Measurements from ENCODE around the gene CBARP. TPM values are rescaled to one million over a fixed set of nuclear protein-coding genes. Genes with fewer than 3 reads are reported as not detected.

The CBARP gene
- total and polyA plus RNA-seq, 2 of the 13 experiments (the other 11 are each of a cell fraction or from before 2014, with no cell fraction given), result 1.2 to 1.4 TPM

GRCh38 chr19:1254530-1255185 lies 16.9 kb upstream of the CBARP start (continued):
- TF ChIP-seq MIXL1 (CRISPR knock-in tag; IDR thresholded peaks at IDR 0.05), result 0 out of 2 replicates have a peak, but pooled peaks have one; percentile 20
- no peak for TF ChIP-seq GABPA (IDR thresholded peaks at IDR 0.05; ENCODE audit: low read depth, low read length)
- TF ChIP-seq GABPA (CRISPR knock-in tag; IDR thresholded peaks at IDR 0.05; ENCODE audit: low read depth), result peak; percentile 45; the same call in 1 of the 2 replicates
- peak; percentile 97 for TF ChIP-seq RARA (CRISPR knock-in tag; IDR thresholded peaks at IDR 0.05)
- peak; percentile 70; the same call in 1 of the 2 replicates for TF ChIP-seq HOMEZ (CRISPR knock-in tag; IDR thresholded peaks at IDR 0.05; ENCODE audit: low read depth)
- no peak for TF ChIP-seq EHMT2 (IDR thresholded peaks at IDR 0.05; ENCODE audit: borderline replicate concordance, low read depth, low read length)
- TF ChIP-seq MED8 (CRISPR knock-in tag; IDR thresholded peaks at IDR 0.05; ENCODE audit: insufficient replicate concordance), result no peak
- TF ChIP-seq ZNF629 (CRISPR knock-in tag; conservative IDR thresholded peaks at IDR 0.05), result no peak
- TF ChIP-seq ZNF263 (CRISPR knock-in tag; IDR thresholded peaks at IDR 0.05), result peak; percentile 90
- no peak for TF ChIP-seq ZNF562 (CRISPR knock-in tag; IDR thresholded peaks at IDR 0.05; ENCODE audit: borderline replicate concordance)
- peak; percentile 43; the same call in 1 of the 2 replicates for TF ChIP-seq HIVEP1 (CRISPR knock-in tag; IDR thresholded peaks at IDR 0.05)
- TF ChIP-seq STAT6 (CRISPR knock-in tag; IDR thresholded peaks at IDR 0.05; ENCODE audit: borderline replicate concordance), result no peak
- TF ChIP-seq RAD51 (IDR thresholded peaks at IDR 0.05; ENCODE audit: borderline replicate concordance), result no peak
- TF ChIP-seq RBM39 (IDR thresholded peaks at IDR 0.05; ENCODE audit: low read depth, low read length, poor library complexity, severe bottlenecking), result no peak
- no peak for TF ChIP-seq MIER2 (CRISPR knock-in tag; IDR thresholded peaks at IDR 0.05)
- TF ChIP-seq ZNF136 (CRISPR knock-in tag; IDR thresholded peaks at IDR 0.05; ENCODE audit: low read depth), result no peak
- TF ChIP-seq ZBTB3 (CRISPR knock-in tag; IDR thresholded peaks at IDR 0.05; ENCODE audit: borderline replicate concordance, low read depth), result no peak
- TF ChIP-seq HINFP (CRISPR knock-in tag; IDR thresholded peaks at IDR 0.05; ENCODE audit: low read depth), result no peak
- TF ChIP-seq PLRG1 (conservative IDR thresholded peaks at IDR 0.05), result no peak
- no peak for TF ChIP-seq MLLT10 (CRISPR knock-in tag; IDR thresholded peaks at IDR 0.05)
- 0 out of 2 replicates have a peak, but pooled peaks have one; percentile 24 for TF ChIP-seq ZNF709 (CRISPR knock-in tag; IDR thresholded peaks at IDR 0.05)
- TF ChIP-seq ZZZ3 (CRISPR knock-in tag; IDR thresholded peaks at IDR 0.05; ENCODE audit: borderline replicate concordance), result no peak; the same call in 1 of the 2 replicates
- TF ChIP-seq SSRP1 (CRISPR knock-in tag; IDR thresholded peaks at IDR 0.05), result no peak; the same call in 1 of the 2 replicates
- peak; percentile 92 for TF ChIP-seq NR2C2 (CRISPR knock-in tag; IDR thresholded peaks at IDR 0.05; ENCODE audit: borderline replicate concordance)
- TF ChIP-seq SMARCE1 (IDR thresholded peaks at IDR 0.05; ENCODE audit: borderline replicate concordance), result no peak
- TF ChIP-seq ZC3H4 (CRISPR knock-in tag; IDR thresholded peaks at IDR 0.05; ENCODE audit: borderline replicate concordance), result no peak
